ENCODE results near the gene NUP58.
"Not testable (repeated sequence)": the region's sequence is repeated elsewhere in the genome, so short reads cannot be mapped to it uniquely, and the experiment has no call there.

Gene NUP58

DNA sequence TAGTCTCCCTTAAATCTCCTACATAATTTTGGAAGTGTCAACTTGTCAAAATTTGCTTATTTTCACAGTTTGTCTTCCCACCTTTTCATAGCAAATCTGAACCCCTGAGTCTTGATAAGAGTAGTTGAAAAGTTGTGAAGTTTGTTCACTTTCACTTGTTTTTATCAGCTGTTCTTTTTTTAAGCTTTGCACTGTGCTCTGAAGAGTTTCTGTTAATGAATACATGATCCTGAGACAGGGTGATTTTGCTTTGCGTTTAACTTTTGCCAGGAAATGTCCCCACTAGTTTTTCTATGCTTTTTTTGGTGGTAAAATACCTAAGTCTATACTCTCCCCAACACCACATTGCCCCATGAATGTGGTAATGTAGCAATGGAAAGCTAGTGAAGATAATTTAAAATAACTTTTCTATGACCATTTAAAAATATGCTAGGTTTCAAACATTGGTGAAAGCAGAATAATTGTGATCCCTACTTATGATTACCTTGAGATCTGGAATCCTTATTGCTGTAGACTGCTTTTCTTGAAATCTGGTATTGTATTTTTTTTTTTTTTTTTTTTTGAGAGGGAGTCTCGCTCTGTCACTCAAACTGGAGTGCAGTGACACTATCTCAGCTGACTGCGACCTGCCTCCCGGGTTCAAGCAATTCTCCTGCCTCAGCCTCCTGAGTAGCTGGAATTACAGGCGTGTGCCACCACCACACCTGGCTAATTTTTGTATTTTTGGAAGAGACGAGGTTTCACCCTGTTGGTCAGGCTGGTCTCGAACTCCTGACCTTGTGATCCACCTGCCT, 5.4 kb downstream of the NUP58 start:
- DNase-seq: no peak

GRCh38 chr13:25310891-25311290, 9.5 kb downstream of the NUP58 start:
- DNase-seq: no peak

- DNase-seq: not testable (repeated sequence)
These were observed 17.5 kb downstream of the NUP58 start for GRCh38 chr13:25318946-25319345.

DNA sequence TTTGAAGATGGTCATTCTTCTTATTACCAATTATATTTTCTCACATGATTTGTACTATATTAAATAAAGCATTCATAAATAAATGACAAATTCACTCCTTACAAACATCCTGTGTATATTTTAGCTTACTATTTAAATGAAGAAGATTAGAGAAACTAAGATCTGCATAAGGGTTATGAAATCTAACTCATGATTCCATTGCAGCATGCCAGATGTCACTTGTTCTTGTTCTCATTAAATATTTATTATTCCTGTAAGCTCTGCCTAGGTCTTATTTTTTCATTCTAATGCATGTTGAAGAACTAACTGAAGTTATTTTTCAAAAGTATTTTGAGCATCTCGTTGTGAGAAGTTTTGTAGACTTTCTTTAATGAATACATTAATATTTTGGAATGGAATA, 18.3 kb downstream of the NUP58 start:
- no peak for DNase-seq

GRCh38 chr13:25324100-25324499, 22.7 kb downstream of the NUP58 start:
- no peak for DNase-seq

DNA sequence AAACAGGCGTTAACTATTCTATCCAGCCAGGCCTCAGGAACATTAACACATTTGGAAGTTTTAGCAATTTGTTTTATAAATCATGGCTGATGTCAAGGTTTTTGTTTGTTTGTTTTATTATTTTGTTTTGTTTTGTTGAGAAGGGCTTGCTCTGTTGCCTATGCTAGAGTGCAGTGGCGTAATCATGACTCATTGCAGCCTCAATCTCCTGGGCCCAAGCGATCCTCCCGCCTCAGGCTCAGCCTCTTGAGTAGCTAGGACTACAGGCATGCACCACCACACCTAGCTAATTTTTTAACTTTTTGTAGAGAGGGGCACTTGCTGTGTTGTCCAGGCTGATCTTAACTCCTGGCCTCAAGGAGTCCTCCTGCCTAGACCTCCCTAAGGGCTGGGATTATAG, 28.3 kb downstream of the NUP58 start:
- no peak for DNase-seq

- no peak for DNase-seq
These were observed 29.1 kb downstream of the NUP58 start for GRCh38 chr13:25330541-25330940.

DNA sequence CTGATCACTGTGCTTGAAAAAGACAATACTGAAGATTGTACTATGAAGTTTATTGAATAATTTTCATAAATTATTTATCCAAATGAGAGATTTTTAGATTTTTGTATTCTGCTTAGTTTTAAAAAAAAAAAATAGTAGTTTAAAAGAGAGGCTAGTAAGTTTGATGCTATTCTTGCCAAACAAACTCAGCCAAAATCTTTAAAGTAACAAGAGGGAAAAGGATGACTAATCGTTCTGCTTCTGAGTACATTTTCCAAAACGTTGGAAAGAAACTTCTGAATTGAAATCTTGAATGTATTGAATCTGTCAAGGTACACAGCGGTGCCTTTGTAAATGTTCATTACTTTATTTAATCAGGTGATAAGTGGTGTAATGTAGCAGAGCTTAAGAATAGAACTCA, 34.4 kb downstream of the NUP58 start:
- DNase-seq: no peak

GRCh38 chr13:25345576-25345975, 44.2 kb downstream of the NUP58 start:
- DNase-seq: no peak

DNA sequence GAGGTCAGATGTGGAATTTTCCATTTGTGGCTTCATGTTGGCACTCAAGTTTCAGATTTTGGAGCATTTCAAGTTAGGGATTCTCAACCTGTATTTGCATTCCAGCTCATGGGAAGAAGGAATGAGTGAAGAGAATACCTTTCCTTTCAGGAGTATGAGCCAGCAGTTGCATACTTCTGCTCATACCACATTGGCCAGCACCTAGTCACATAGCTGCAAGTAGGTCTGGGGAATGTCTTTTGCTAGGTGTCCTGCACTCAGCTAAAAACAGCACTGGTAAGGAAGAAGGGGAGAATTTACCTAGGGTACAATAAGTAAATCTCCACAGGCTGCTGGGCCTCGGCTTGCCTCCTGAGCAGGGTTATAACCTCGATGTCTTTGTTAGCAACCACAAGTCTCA, 45.7 kb downstream of the NUP58 start:
- no peak for DNase-seq

DNA sequence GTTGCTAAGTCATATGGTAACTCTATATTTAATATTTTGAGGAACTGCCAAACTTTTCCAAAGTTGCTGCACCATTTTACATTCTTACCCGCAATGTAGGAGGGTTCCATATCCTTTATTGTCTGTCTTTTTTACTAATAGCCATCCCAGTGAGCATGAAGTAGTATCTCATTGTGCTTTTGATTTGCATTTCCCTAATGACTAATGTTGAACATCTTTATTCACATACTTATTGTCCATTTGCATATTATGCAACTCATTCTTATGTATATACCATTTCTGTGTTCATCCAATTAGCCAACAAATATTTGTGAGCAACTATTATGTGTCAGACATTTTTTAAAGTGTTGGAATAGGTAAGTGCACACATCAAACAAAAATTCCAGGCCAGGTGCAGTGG, 50.0 kb downstream of the NUP58 start:
- DNase-seq: no peak

GRCh38 chr13:25352230-25352629, 50.8 kb downstream of the NUP58 start:
- DNase-seq: peak; percentile 85

DNA sequence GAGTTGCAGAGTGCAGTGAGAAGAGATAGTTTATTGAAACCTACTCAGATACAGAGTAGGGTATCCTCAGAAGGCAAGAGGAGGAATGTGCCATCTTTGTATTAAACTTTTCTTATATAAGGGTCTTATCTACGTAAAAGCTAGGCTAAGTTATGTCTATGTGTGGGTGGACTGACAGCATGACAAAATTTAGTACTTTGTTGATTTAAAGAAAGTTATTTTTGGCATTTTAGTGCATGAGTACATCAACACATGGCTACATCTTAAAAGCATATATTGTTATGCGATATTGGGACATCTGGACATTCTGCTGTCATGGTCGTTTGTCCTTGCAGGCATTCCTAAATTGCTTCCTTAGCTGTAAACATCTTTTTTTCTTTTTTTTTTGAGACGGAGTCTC, 51.4 kb downstream of the NUP58 start:
- no peak for DNase-seq

GRCh38 chr13:25353344-25353743, 51.9 kb downstream of the NUP58 start:
- DNase-seq: no peak

GRCh38 chr13:25354377-25354776, 53.0 kb downstream of the NUP58 start:
- DNase-seq: no peak

DNA sequence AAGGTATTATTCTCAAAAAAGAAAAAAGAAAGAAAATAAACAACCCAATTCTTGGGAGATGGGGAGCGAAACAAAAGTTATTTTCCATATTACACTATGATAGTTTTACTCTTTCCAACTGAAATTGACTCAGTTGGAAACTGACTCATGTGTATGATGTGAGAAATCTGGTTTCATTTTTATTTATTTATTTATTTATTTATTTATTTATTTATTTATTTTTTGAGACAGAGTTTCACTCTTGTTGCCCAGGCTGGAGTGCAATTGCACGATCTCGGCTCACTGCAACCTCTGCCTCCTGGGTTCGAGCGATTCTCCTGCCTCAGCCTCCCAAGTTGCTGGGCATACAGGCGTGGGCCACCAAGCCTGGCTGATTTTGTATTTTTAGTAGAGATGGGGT, 59.0 kb downstream of the NUP58 start:
- not testable (repeated sequence) for DNase-seq

GRCh38 chr13:25365720-25366235, 64.4 kb downstream of the NUP58 start:
- no peak for DNase-seq

GRCh38 chr13:25371158-25371874, 69.9 kb downstream of the NUP58 start:
- DNase-seq: no peak

- no peak for DNase-seq
These were observed 70.5 kb downstream of the NUP58 start, which contains the start of gene ATP8A2 for GRCh38 chr13:25371875-25372283. Gene ATP8A2 (plus strand): TSS chr13:25371974. CDS start chr13:25372213, 239 bp downstream.

GRCh38 chr13:25372284-25373081, 71.1 kb downstream of the NUP58 start:
- DNase-seq: no peak

GRCh38 chr13:25375727-25376358, 74.4 kb downstream of the NUP58 start:
- peak; percentile 79 for DNase-seq

- no peak for DNase-seq
These were observed 76.0 kb downstream of the NUP58 start for GRCh38 chr13:25377244-25377962.

Data from hematopoietic multipotent progenitor cell treated with erythropoietin and hydrocortisone succinate and interleukin-3 and kit ligand, for 8 days (in vitro differentiated cells).